Omental fat pad (tissue), 4 donors: ENCODE measurements around the gene CADM1. TPM values are rescaled to one million over a fixed set of nuclear protein-coding genes. Genes with fewer than 3 reads are reported as not detected.

Experiments
- ATAC-seq: fragments of 150-250 bp; one replicate; pipeline ENCODE4 v1.9.1; 2016; ENCODE audit warnings: mild to moderate bottlenecking, moderate library complexity; ENCODE audit not compliant: low FRiP score
- DNase-seq: peaks from one replicate; pipeline ENCODE4 v3.0.0-alpha.2; 2019; ENCODE audit warnings: low spot score
- total RNA-seq, 4 donors: library from RNA; depleted of rRNA; stranded (reverse); fragments of >200 nt; gene quantifications; one replicate each; pipeline ENCODE4 v1.1.0, GENCODE V29; 2016
- TF ChIP-seq, protein P1 (sequence below), 3 donors: fragments of 450-650 bp; IDR thresholded peaks; one replicate each; pipeline ENCODE4 v1.5.1; 2016 to 2017; ENCODE audit warnings: antibody characterized with exemption in 3 of 3, mild to moderate bottlenecking in 3 of 3, moderate library complexity in 2 of 3

CADM1 gene
- total RNA-seq, 4 donors from 2014 or later: 5.8 to 27.9 (median 14.9) TPM

DNA sequence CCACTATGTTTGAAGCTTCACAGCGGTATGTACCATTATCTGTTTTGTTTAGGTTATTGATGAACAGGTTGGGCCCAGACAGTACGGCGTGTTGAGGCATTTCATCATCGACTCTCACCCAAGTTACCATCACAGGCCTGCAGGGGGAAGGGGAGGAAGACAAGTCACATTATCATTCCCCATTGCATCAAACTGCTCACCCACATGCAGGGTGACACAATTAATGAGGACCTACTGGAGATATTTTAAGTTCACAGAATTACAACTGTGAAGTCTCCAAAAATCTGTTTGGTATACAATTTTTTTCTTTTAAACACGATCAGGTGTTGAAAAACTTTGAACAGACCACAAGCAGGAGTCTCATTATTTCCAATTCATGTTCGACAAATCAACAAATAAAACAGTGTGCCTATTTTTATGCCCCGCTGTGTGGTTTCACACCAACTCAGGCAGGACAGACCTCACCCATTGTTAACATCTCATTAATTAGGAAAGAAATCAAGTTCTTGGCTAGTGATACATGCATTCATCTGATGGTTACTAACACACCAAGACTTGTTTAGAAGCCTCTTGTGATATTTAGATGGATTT is 289.5 kb downstream of the CADM1 start:
- TF ChIP-seq, protein P1, sequence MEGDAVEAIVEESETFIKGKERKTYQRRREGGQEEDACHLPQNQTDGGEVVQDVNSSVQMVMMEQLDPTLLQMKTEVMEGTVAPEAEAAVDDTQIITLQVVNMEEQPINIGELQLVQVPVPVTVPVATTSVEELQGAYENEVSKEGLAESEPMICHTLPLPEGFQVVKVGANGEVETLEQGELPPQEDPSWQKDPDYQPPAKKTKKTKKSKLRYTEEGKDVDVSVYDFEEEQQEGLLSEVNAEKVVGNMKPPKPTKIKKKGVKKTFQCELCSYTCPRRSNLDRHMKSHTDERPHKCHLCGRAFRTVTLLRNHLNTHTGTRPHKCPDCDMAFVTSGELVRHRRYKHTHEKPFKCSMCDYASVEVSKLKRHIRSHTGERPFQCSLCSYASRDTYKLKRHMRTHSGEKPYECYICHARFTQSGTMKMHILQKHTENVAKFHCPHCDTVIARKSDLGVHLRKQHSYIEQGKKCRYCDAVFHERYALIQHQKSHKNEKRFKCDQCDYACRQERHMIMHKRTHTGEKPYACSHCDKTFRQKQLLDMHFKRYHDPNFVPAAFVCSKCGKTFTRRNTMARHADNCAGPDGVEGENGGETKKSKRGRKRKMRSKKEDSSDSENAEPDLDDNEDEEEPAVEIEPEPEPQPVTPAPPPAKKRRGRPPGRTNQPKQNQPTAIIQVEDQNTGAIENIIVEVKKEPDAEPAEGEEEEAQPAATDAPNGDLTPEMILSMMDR (IDR thresholded peaks at IDR 0.05): no peak
- no peak for ATAC-seq
- DNase-seq: no peak

DNA sequence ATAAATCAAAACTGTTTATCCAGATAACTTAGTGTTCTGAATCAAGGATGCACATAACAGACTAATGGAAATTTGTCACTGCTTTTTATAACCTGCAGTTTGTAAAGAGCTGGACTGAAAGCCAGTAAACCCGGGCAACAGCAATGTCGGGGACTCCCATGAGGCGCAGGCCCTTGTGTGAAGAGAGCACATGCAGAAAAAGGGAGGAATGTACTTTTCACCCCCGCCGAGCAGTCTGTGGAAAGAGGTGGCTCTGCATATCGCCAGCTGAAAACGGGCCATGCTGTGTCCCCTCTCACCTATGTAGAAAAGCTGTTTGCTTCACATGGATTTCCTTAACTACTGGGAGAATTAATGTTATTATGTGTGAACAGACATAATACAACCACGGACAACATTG is 291.2 kb downstream of the CADM1 start:
- DNase-seq: no peak
- no peak for ATAC-seq
- TF ChIP-seq, protein P1 (IDR thresholded peaks at IDR 0.05): no peak

DNA sequence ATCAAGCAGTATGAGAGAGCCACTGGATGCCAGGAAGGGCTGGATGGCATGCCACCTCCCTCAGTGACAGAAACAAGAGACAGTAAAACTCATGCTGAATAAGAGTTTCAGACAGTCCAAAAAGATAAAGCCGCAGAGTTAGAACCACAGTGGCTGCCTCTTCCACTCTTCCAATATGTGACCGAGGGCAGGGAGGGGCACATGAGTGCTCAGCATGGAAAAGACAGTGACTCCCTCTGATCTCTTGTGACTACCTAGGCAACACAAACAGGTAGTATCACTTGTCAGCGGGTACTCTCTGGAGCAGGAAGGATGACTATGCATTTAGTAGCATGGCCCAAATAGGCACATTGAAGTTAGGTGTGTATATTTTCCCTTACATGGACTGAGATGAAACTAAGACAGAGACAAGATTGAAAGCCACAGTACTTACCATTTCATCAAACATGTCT is 295.4 kb downstream of the CADM1 start:
- DNase-seq (no peak), ATAC-seq (no peak)
- TF ChIP-seq, protein P1 (IDR thresholded peaks at IDR 0.05): no peak

DNA sequence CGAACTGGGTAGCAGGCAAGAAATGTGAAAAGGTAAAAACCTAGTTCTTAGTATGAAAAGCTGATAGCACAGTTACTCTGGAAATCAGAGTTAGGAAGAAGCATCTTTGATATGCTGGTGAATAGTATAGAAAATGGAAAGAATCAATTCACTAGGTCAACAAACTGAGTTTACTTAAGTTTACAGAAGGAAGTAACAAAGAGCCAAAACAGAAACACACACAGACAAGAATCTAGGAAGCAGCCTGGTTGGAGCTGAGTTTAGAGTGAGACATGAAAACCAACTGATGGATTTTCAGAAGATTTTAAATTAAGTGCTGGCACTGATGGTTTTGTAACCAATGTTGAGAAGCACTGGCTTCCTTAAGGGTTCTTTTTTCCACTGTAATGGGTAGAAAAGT is 296.3 kb downstream of the CADM1 start:
- DNase-seq: no peak
- TF ChIP-seq, protein P1 (IDR thresholded peaks at IDR 0.05): no peak
- ATAC-seq: no peak

DNA sequence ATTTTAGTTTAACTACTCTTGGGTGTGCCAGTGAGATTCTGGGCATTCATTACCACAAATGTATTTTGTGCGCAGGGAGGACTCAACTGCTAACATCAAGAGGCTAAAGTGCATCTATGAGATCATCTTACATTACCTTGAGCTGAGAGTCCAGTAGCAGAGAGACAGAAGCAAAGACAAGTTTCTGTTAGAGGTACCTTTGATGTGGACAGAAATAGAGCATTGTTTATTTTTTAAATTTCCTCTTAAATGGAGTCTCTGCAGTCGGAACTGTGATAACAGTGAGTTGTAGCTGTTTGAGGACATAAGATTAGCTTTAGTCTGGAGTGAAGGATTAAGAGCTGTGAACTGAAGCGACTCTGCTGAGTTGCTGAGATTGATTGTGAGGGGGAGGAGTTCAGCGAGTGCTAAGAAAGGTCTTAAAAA is 297.0 kb downstream of the CADM1 start:
- TF ChIP-seq, protein P1 (IDR thresholded peaks at IDR 0.05): no peak
- DNase-seq (no peak), ATAC-seq (no peak)

DNA sequence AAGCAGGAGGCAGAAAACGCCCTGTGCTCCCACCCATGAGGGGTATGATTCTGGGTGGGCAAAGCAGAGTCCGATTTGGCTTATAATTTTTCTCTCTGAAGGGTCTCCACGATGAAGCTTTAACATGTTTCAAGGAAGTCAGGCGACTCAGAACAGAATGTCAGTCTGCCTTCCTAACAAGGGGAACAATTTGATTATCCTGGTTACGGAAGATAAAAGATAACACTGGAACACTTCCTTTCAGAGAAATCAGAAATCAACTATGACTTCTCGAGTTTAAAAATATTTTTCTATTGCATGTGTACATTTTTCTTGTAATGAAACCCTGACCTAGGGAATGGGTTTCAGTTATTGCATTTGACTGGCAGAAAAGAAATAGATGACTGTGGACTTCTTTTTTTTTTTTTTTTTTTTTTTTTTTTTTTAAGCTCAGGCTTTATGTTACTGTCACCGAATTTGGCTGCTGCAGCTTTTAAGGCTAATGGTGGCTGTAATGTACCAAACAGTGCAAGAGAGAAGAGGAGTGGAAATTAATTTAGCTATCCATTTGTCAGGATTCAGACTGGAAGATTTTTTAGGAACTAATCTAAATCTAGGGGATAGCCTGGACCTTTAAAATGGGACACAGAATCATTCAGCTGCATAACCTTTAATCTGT is 297.7 kb downstream of the CADM1 start:
- TF ChIP-seq, protein P1 (IDR thresholded peaks at IDR 0.05): no peak
- ATAC-seq (no peak), DNase-seq (no peak)
